Epidermal melanocyte (primary cell): ENCODE results near the gene RIPOR3.
"Not testable (repeated sequence)": the region's sequence is repeated elsewhere in the genome, so short reads cannot be mapped to it uniquely, and the experiment has no call there.

Source experiments
- DNase-seq: peaks from one replicate; pipeline ENCODE4 v3.0.0; 2011; ENCODE audit warnings: low spot score; ENCODE audit not compliant: insufficient read length

Gene RIPOR3

GRCh38 chr20:50679753-50680104 is 11.6 kb downstream of the RIPOR3 start:
- DNase-seq: no peak

GRCh38 chr20:50678169-50678898 is 13.0 kb downstream of the RIPOR3 start:
- no peak for DNase-seq

DNA sequence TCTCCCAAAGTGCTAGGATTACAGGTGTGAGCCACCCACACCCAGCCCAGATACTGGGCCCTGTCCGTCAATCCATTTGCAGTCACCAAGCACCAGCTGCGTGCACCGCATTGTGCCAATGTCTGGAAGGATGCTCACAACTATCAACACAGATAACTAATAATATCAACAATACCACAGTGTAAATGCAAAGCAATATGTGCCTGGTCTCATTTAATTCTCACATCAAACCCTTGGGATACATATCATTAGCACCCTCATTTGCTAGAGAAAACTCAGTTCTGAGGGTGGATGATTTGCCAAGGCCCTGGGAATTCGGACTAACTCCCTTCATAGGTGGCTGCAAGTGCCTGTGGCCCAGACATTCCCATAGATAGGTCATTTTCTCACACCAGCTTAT is 14.5 kb downstream of the RIPOR3 start:
- DNase-seq: no peak

GRCh38 chr20:50676377-50676731 is 15.0 kb downstream of the RIPOR3 start:
- not testable (repeated sequence) for DNase-seq

DNA sequence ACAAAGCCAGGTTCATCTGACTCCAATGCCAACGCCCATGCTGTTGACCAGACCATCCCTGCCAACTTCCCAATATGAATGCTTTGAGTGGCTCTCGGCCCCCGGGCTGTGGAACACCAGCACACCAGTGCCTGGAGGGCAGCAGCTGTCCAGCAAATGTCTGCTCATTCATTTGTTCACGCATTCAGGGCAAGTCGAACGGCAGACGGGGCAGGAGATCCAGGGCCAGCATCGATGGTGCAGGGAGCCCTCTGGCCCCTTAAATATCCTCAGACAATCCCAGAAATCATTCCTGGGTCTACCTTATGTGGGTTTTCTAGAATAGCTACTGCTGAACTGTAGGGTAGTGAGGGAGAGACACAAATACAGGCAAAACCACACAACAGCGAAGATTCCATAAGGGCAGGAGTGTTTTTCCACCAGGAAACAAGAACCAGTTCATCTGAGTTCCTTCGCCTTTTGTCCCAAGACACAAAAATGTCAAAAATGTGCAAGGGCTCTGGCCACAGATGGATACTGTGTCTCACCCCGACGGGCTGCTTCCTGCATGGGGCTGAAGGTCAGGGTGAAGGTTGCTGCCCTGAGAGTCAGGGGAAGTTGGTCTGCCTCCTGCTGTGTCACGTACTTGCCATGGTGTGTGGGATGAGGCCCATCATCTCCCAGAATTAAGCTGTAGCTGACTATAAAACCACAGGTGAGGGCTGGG is 15.5 kb downstream of the RIPOR3 start:
- no peak for DNase-seq

DNA sequence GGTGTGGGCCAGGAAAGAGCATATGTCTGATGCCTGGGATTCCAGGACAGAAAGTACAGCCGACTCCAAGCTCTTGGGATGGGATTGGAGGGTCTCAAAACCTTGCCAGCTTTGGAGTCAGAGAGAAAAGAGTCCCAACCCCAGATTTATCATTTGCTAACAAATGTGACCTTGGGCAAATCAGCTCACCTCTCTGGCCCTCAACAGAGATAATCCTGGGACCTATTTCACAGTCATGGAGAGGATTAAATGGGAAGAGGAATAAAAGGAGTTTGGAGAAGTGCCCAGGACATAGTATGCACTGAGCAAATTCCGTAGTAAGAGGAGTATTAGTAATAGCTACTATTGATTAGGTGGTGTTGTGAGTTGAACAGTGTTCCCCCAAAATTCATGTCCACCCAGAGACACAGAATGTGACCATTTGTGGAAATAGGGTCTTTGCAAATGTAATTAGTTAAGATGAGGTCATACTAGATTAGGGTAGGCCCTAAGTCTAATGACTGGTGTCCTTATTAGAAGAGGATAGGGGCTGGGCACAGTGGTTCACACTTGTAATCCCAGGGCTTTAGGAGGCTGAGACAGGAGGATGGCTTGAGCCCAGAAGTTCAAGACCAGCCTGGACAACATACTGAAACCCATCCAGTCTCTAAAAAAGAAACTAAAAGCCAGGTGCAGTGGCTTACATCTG is 17.1 kb downstream of the RIPOR3 start:
- DNase-seq: no peak

DNA sequence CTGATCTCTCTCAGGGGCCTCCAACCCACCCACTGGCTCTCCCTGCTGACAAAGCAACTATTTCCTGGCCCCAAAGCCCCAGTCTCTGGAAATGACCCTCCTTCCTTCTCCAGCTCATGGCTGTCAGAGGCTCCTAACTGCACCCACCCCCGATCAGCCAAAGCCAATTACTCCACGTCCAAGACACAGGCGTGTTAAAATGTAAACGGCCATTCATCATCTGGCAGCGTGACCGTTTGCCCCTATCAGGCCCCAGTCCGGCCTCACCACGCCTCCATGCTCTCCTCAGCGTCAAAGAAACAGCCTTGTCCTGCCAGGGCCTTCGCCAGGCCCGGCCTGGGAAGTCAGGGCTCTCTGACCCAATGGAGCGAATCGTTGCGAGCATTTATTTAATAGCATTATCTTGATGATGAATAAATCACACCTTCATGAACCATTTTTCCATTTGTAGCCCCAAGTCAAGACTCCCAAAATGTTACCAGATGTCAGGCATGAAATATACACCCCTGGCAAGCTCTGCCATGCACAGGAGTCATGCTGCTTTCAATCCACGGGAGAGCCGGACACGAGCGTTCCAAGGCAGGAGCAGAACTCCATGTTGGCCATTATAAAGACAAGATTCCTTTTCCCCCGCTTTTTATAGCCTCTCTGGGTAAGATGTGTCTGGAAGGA is 17.7 kb downstream of the RIPOR3 start:
- no peak for DNase-seq

DNA sequence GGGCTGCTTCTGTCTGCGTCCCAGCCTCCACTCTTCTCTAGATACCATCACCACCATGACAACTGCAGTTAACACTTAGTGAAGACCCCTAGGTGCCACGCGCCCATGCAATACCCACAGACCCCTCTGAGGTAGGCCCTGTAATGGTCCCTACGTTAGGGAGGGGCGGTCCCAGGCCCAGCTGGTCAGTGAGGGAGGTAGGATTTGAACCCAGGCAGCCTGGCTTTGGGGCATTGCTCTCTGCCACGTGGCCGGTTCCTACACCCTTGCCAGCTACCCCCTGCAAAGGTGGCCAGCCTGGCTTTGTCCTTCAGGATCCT is 18.2 kb downstream of the RIPOR3 start:
- DNase-seq: no peak

- DNase-seq: no peak
Measured at GRCh38 chr20:50672400-50673145, 18.8 kb downstream of the RIPOR3 start.

DNA sequence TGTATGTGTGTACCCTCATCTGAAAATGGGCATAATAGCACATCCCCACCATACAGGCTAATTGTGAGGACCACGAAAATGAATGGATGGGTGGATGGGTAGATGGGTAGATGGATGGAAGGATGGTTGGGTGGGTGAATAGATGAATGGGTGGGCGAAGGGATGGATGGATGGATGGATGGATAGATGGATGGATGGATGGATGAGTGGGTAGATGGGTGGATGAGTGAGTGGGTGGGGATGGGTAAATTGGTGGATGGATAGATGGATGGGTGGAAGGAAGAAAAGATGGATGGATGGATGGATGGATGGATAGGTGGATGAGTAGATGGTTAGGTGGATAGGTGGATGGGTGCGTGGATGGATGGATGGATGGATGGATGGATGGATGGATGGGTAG is 19.7 kb downstream of the RIPOR3 start:
- no peak for DNase-seq

GRCh38 chr20:50671010-50671409 is 20.3 kb downstream of the RIPOR3 start:
- not testable (repeated sequence) for DNase-seq

- no peak for DNase-seq
Measured at GRCh38 chr20:50670126-50670862, 21.0 kb downstream of the RIPOR3 start.

DNA sequence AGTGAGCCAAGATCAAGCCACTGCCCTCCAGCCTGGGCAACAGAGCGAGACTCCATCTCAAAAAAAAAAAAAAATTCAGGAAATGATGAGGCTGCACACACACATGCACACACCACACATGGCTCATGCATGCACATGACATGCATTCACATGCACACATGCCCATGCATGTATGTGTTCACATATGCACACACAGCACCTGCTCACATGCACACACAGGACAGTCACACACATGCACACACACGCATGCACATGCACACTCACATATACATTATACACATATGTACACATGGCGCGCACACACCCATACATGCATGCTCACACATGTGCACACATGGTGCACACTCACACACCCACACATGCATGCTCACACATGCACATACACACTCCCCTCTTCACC is 22.5 kb downstream of the RIPOR3 start:
- no peak for DNase-seq

- no peak for DNase-seq
Measured at GRCh38 chr20:50668326-50668725, 23.0 kb downstream of the RIPOR3 start.

DNA sequence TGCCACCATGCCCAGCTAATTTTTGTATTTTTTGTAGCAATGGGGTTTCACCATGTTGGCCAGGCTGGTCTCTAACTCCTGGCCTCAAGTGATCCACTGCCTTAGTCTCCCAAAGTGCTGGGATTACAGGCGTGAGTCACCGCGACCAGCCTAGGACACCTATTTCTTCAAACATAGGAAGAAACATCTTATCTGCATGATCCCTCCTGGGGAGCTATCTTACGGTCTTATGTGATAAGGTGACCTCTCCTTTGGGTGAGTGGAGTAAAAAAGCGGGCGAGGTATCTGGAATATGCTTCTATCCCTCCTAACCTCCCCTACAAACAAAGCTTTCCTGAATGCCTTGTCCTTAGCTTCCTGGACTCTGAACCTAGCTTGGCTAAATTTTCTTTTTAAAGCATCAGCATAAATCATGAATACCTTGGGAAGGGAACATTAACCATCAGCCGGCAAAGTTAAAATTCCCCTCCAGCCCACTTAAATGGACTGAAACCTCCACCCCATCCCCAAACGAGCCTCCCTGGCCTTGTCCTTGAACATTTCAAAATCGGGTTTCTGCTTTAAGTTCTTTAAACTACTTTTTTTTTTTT is 24.5 kb downstream of the RIPOR3 start:
- DNase-seq: no peak

GRCh38 chr20:50664254-50664653 is 27.1 kb downstream of the RIPOR3 start:
- DNase-seq: no peak

DNA sequence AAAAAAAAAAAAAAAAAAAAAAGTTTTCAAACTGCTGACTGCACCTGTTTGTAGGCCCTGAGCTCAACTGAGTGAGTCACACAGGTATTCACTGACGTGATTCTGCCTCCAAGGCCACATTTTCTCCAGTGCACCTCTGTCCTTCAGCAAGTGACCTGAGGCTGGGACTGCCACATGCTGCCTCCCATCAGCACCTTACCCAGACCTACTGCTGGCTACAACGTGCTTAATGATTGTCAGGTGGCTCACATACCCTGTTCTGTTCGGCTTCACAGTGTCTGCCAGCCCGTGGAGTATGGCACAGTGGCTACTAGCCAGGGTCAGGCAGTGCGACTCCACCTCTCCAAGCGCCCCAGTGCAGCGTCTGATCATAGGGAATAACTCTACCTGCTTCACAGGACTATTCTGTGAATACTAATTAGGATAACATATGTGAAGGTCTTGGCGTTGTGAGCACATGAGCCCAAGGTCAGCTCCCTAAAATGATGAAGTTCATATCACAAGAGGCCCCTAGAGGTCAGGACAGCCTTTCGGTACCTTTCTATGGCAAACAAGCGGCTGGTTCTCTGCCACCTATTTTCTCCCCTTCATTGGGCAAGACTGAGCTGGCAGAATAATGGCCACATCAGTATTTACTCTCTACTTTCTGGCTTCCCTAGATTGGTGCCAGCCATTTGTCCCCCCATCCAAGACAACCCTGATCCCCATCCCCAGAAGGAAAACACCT is 28.1 kb downstream of the RIPOR3 start:
- DNase-seq: no peak

- no peak for DNase-seq
Measured at GRCh38 chr20:50659975-50660670, 31.2 kb downstream of the RIPOR3 start.

DNA sequence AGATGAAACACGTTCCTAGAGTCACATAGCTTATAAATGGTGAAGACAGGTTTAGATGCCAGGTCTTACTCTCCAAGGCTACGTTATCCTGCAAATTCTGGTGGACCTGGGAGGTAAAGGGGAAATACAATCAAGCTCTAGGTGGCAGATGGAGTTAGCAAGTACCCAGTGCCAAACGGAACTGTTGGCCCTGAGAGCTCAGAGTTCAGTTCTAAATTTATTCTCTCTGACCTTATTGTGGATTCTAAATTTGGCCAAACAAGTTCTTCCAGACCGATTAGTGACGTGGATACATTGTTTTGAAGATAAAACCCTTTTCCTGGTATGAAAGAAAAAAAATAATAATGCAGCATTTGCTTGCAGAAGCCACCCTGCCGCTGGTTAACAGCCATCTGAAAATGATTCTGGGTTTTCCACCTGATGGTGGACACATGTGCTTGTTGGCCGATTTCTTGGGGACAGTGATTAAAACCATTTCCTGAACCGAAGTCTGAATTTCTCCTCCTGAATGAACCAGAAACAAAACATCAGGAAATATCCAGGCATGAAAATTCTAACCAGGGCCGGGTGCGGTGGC is 32.5 kb downstream of the RIPOR3 start:
- DNase-seq: no peak
